ENCODE results near the gene RNF111. TPM values are rescaled to one million over a fixed set of nuclear protein-coding genes. Genes with fewer than 3 reads are reported as not detected.

Gene RNF111
- polyA plus RNA-seq, 2 of the 4 experiments (the other 2 are of a cell fraction) = 25.0 to 42.7 TPM

GRCh38 chr15:59105854-59106253 is 118.4 kb downstream of the RNF111 start:
- Histone ChIP-seq H3K27ac (peak overlapping the region; percentile 83 to 91), H3K4me3 (peak overlapping the region; percentile 82), H3K4me2 (peak overlapping the region; percentile 87), H3K4me1 (peaks cover 9% of the 10 kb centered on the region; the same call in 2 of the 3 replicates), H3K9me3 (no peaks in the 10 kb centered on the region)
- DNase-seq (ENCODE audit: low read depth in 1 of 2, low spot score in 1 of 2) = peak; percentile 20 to 49
- TF ChIP-seq RAD21 (conservative IDR thresholded peaks at IDR 0.05 in 1 of 2, IDR thresholded peaks at IDR 0.05 in 1 of 2) (peak; percentile 48 to 52), SREBF2 (IDR thresholded peaks at IDR 0.05) (no peak), KDM1A (IDR thresholded peaks at IDR 0.05; ENCODE audit: low read depth) (no peak), SMC3 (IDR thresholded peaks at IDR 0.05) (peak; percentile 44; the same call in 2 of the 3 replicates), CTCF (IDR thresholded peaks at IDR 0.05) (peak; percentile 55), EHMT2 (IDR thresholded peaks at IDR 0.05; ENCODE audit: low read depth) (no peak), PHF8 (IDR thresholded peaks at IDR 0.05; ENCODE audit: borderline replicate concordance, low read depth) (no peak), FOXS1 (CRISPR knock-in tag; IDR thresholded peaks at IDR 0.05) (0 out of 2 replicates have a peak, but pooled peaks have one; percentile 9)
- CTCF ChIA-PET = interaction anchor here (0.5 to 4.4 kb wide), 13 partner anchors 9 to 893 kb away, joined by 3 to 32 read pairs (median 4); no protein-coding TSS in a partner anchor
- WGBS (ENCODE audit: missing lambda C conversion rate) = 4% methylated on average over 2 of the region's 2 CpGs
- POLR2A ChIA-PET = no interaction called here
- no peak for ATAC-seq
- FAIRE-seq = no peak

- no peak for TF ChIP-seq EHMT2 (IDR thresholded peaks at IDR 0.05; ENCODE audit: low read depth)
- TF ChIP-seq NFE2L2 (conservative IDR thresholded peaks at IDR 0.05; ENCODE audit: low read length) = no peak
- TF ChIP-seq CBX8 (IDR thresholded peaks at IDR 0.05) = no peak
- no peak for TF ChIP-seq EP300 (IDR thresholded peaks at IDR 0.05)
- no peak for TF ChIP-seq ELK1 (IDR thresholded peaks at IDR 0.05; ENCODE audit: low read depth, low read length)
- TF ChIP-seq REST (IDR thresholded peaks at IDR 0.05) = no peak
- no peak for TF ChIP-seq ESRRA (IDR thresholded peaks at IDR 0.05; ENCODE audit: borderline replicate concordance, low read length)
- no peak for TF ChIP-seq MAZ (IDR thresholded peaks at IDR 0.05; ENCODE audit: borderline replicate concordance, low read depth, low read length)
- TF ChIP-seq RAD21 (conservative IDR thresholded peaks at IDR 0.05 in 1 of 2, IDR thresholded peaks at IDR 0.05 in 1 of 2) = no peak
- no peak for TF ChIP-seq RFX5 (IDR thresholded peaks at IDR 0.05)
- no peak for TF ChIP-seq CHD4 (IDR thresholded peaks at IDR 0.05; ENCODE audit: borderline replicate concordance)
- no peak for TF ChIP-seq NR3C1 (IDR thresholded peaks at IDR 0.05)
- TF ChIP-seq CEBPB (IDR thresholded peaks at IDR 0.05) = no peak
- TF ChIP-seq FOXS1 (CRISPR knock-in tag; IDR thresholded peaks at IDR 0.05) = no peak
- TF ChIP-seq USF2 (IDR thresholded peaks at IDR 0.05) = no peak
- no peak for TF ChIP-seq EHF (CRISPR knock-in tag; IDR thresholded peaks at IDR 0.05)
- TF ChIP-seq JUNB (IDR thresholded peaks at IDR 0.05) = no peak
- no peak for TF ChIP-seq POLR2AphosphoS2 (conservative IDR thresholded peaks at IDR 0.05; ENCODE audit: low read length)
- no peak for TF ChIP-seq BCL3 (IDR thresholded peaks at IDR 0.05)
- no peak for TF ChIP-seq E2F6 (IDR thresholded peaks at IDR 0.05; ENCODE audit: borderline replicate concordance, low read depth)
- Histone ChIP-seq H3K4me2 (no peak overlapping the region), H3K4me3 (no peak overlapping the region), H3K9me3 (no peaks in the 10 kb centered on the region), H3K27ac (no peak overlapping the region), H3K4me1 (peaks cover 5% of the 10 kb centered on the region; the same call in 2 of the 3 replicates)
- 92% methylated on average over 4 of the region's 4 CpGs for WGBS (ENCODE audit: missing lambda C conversion rate)
- ChIA-PET POLR2A (no interaction called here), CTCF (interaction anchor here (0.6 to 1.8 kb wide), 4 partner anchors 381 to 897 kb away, joined by 3 to 7 read pairs (median 4); no protein-coding TSS in a partner anchor)
- no peak for DNase-seq (ENCODE audit: low read depth in 1 of 2, low spot score in 1 of 2)
- FAIRE-seq = no peak
- ATAC-seq = no peak
Observed at GRCh38 chr15:59111251-59111650, 123.8 kb downstream of the RNF111 start.
